D341Med (cell line): Measurements from ENCODE around the gene FETUB.

ENCODE experiments used
- DNase-seq: peaks from one replicate; pipeline ENCODE4 v3.0.0; 2012; ENCODE audit warnings: low spot score

FETUB gene

DNA sequence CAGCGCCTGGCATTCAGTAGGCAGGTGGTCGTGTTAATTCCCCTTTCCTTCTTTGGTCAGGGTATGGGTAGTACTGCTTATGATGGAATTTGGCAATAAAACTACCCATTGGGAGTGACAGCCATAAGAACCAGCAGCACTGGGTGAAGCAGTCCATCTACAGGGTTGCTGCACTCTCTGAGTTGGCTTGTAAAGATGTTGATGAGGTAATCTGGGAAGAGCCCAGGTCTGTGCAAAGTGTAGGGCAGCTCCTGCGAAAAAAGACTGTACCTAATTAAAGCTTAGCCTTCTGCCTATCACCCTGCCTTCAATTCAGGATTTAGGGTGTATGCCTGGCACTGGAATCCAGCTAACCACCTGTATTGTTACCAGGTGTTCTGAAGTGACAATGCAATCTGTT lies 4.7 kb upstream of the FETUB start:
- no peak for DNase-seq

DNA sequence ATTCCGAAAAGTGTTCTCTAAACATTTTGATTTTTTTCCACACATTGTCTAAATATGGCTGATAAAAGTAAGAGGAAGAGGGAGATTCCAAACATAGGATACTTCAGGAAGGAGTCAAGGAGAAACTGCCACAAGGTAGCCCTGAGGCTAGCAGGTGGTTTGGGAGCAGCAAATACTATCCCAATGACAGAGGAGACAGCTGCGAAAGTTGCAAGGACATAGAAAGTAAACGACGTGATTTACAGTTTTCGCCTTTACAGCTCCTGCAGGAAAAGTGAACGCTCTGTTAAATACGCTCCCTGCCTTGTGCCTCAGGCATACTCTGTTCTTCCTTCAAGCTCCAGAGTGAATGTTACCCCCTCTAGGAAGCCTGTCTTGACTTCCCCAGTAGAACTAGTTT lies 3.7 kb upstream of the FETUB start:
- DNase-seq: no peak

DNA sequence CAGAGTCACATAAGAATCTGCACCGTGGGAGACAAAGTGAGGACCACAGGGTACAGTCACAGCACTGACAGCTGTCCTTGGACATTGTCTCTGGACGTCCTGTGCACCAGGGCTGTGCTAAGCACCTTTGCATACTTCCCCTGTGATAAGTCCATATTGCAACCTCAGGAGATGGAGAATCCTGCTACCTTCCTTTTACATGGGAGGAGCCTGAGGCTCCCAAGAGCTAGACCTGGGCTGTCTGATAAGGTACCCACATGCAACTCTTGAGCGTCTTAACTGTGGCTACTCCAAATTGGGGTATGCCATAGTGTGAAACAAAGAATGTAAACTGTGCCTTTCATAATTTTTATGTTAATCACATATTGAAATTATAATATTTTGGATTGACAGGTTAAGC lies 2.5 kb upstream of the FETUB start:
- DNase-seq: no peak

DNA sequence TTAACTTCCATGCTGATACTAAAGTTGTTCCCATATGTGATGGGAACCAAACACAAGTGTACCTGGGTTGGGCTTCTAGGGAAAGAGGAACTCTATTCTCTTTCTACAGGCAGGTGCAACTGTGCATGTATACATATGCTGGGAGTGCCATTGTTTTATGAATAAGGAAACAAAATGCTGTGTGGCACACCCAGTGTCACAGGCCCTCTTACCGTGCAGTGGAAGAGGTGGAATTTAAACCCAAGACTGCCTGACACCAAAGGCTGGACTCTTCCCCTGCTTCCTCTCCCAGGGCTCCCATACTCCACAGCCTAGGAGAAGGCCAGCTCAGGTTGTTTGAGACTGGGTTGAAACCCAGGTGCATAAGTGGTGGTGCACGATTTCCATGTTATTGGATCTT lies 1.9 kb upstream of the FETUB start:
- DNase-seq: no peak

DNA sequence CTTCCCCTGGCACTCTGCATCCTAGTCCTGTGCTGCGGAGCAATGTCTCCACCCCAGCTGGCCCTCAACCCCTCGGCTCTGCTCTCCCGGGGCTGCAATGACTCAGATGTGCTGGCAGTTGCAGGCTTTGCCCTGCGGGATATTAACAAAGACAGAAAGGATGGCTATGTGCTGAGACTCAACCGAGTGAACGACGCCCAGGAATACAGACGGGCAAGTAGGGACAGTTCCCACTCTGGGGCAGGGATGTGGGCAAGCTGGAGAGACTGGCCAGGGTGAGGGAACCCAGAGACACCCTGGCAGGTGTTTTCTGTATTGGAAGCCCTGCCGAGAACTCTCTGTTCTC lies 247 bp downstream of the FETUB start:
- DNase-seq: no peak

DNA sequence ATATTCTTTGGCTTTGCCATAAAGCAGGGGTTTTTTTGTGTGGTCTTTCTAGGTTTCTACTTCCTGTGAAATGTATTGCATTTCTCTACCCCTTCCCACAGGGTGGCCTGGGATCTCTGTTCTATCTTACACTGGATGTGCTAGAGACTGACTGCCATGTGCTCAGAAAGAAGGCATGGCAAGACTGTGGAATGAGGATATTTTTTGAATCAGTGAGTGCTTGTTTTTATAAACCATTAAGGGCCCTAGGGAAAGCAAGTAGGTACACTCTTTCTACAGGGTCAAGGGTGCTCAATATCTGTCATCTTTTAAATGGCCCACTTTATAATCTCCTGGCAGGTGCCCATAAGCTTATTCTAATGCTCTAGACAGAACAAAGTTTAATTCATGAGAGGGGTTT lies 730 bp downstream of the FETUB start:
- no peak for DNase-seq

DNA sequence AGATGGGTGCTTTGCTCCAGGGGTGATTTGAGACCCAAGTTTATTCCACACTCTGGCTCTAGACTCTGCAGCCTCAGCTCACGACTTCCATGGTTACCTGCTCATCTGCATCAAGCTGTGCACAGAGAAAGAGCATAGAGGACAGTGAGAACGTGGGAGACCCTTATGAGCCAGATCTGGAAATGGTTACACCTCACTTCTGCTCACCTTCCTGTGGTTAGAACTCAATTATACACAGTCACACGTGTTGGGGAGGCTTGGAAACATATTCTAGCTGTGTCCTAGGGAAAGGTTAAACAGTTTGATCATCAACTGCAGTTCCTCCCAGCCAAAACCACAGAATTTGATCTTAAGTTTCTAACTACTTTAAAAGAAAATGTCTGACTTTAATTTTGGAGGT lies 1.8 kb downstream of the FETUB start:
- no peak for DNase-seq

DNA sequence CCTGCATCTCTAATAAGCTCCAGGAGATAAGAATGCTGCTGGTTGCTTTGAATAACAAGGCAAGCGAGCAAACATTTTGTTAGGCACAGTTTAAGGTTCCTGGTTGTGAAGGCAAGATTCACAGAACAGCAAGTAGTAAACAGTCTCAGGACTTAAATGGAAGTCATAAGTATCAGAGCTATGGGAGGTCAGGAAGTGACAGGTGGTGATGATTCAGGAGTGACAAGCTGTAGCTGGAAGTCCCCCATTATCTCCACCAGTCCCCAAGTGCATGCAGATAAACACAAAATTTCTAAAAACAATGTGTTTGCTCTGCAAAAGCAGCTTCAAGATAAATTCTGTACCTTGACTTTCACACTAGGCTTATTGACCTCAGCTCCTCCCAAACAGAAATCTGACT lies 3.3 kb downstream of the FETUB start:
- DNase-seq: no peak

DNA sequence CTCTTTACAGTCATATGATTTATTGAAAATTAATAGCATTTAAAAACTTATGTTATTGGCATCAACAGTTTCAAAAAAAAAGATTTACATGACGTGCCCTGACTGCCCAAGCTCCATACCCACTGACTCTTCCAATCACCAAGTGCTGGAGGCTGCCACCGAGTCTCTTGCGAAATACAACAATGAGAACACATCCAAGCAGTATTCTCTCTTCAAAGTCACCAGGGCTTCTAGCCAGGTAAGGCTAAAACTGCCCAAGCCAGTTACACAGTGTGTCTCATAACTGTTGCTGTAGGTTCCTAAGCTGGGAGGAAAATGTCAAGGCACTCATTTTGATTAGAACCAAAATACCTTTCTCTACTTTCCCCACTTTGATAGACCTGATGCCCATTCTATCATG lies 4.5 kb downstream of the FETUB start:
- DNase-seq: no peak

DNA sequence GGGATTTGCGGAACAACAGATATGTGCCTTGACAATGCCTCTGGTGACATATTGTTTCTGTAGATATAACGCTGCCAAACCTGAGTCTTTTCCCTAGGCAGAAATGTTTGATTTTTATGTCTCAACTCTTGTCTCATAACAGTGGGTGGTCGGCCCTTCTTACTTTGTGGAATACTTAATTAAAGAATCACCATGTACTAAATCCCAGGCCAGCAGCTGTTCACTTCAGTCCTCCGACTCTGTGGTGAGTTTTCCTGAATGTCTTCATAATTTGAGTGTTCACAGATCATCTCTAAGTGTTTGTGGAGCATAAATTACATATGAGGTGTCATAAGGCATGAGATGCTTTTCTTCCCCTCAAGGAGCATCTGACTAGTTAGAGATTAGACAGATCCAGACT lies 5.9 kb downstream of the FETUB start:
- no peak for DNase-seq

DNA sequence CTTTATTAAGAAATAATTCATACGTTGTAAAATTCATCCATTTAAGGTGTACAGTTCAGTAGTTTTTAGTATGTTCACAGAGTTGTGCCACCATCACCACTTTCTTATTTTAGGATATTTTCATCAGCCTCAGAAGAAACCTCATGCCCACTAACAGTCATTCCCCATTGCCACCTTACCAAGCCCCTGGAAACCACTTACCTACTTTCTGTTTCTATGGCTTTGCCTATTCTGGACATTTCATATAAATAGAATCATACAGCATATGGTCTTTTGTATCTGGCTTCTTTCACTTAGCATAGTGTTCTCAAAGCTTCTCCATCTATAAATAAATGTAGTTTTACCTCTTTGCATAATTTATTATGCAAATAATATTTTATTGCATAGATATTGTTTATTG lies 6.6 kb downstream of the FETUB start:
- no peak for DNase-seq

DNA sequence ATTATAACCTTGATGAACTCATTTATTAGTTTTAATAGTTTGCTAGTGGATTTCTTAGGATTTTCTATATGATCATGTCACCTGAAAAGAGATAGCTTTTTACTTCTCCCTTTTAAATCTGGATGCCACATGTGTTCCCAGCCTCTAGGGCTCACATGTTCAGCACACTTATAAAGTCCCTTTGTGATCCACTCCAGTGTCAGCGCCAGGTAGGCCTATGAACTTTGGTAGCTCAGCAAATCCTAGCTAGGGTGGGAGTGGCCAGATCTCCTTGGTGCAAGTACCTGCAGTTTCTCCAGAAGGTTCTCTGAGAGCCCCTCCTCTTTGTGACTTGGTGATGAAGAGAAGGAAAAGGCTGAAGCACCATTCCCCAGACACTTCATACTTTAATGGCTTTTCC lies 8.7 kb downstream of the FETUB start:
- no peak for DNase-seq

DNA sequence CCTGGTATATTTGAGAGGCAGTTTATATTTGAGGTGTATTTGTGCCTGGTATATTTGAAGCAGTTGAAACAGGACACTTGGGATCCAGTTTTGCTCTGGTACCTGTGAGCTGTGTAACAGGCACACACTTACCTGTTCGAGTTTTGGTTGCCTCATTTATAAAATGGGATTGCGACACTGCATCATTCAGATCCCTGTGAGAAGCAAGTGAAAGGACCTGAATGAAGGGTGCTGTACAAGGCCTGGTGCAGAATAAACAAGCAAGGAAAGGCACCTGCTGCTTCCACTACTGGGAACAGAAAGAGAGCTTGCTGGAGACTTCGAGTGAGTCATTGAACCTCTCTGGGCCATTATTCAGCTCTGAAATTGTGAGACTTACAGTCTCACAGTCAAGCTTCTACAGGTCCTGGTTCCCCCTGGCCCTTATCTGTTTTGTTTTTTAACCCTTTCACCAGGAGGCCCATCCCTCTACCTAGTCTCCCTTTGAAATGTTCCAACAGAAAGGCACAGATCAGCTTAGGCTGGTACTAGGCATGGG lies 11.5 kb downstream of the FETUB start:
- no peak for DNase-seq

DNA sequence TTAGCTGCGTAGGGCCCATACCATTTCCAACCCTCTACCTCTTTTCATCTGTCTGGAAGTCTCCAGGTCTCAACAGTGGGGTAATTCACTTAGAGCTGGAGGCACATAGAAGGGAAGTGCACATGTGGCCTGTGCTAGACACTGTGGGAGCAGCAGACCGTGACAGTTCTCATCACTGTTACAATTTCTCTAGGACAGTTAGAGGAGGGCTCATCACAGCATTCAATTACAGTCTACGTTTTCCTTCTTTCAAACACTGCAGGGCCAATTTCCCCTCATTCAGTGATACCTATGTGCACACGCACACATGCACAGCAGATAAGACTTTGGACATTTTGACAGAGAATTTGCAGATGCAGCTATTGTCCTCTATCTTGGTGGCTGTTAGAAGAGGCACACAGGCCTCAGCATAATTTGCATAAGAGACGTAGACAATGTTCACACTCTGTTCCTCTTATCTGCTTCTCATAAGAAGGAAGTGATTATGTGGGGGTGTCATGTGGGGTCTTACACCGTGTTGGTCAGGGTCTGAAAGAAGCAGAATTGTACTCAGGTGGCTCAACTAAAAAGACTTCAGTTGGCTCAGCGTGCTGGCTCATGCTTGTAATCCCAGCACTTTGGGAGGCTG lies 13.0 kb downstream of the FETUB start:
- no peak for DNase-seq

DNA sequence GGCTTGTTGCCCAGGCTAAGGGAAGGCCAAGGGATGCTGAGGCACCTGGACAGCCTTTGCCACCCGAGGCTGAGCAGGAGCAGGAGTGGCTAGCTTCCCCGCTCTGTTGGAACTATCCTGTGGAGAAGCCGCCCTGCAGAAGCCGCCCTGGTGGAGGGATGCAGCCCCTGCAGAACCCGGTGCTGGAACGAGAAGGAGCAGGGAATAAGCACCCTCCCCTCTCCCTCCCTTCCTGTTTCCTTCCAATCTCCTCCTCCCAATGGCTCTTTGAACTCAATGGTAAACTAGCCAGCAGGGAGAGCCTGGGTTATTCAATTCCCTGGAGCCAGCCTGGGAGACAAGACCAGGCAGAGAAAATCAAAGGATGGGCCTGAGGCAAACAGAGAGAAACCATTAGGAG lies 13.8 kb downstream of the FETUB start:
- DNase-seq: peak; percentile 49

DNA sequence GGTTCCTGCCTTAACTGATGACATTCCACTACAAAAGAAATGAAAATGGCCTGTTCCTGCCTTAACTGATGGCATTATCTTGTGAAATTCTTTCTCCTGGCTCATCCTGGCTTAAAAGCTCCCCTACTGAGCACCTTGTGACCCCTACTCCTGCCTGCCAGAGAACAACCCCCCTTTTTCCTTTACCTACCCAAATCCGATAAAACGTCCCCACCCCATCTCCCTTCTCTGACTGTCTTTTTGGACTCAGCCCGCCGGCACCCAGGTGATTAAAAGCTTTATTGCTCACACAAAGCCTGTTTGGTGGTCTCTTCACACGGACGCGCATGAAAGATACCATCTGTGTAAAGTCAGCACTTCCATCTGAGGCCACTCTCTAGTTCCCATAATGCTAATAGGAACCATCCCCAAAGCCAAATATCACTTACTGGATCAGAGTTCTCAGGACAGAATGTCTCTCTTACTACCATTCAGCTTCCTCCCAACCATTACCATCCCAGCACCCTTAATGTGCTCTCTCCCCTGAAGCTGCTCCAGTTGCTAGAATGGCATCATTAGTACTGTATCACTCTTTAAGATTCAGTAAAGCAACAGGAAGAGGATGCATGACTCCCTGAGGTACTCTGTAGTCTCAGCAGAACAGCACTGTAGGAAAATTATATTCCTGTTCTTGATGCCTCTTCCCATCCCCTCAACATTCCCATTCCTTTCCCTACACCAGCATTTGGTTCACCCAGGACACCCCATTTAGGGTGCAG lies 23.3 kb downstream of the FETUB start:
- DNase-seq: no peak

DNA sequence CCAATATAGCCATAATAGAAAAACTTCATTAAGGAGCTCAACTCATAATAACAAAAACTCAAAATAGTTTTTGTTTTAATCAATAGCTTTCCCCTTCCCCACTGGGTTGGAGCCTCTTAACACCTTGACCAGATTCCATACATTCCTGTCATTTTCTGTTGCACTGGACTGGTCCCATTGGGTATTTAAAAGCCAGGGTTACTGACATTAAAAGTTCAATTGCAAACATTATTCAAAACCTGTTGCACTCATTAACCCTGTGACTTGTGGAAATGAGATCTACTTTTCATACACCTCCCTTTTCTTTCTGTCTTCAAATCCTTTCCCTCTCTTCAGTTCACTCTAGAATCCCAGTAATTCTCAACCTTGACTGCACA lies 23.9 kb downstream of the FETUB start:
- DNase-seq: no peak

DNA sequence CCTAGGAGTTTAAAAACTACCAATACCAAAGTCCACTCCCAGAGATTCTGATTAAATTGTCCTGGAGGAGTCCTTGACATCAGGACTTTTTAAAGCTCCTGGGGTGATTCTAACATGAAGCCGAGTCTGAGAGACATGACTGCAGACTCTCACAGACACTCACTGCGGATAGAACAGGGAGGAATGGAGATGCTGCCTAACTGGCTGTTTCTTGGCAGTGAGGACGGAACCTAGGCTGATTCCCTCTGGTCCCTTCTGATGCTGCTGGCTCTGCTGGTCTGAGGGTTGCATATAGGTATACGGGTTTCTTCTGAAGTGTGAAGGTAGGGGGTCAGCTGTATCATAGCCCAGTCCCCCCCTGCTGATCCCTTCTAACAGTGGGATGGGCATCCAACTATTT lies 24.3 kb downstream of the FETUB start:
- no peak for DNase-seq

DNA sequence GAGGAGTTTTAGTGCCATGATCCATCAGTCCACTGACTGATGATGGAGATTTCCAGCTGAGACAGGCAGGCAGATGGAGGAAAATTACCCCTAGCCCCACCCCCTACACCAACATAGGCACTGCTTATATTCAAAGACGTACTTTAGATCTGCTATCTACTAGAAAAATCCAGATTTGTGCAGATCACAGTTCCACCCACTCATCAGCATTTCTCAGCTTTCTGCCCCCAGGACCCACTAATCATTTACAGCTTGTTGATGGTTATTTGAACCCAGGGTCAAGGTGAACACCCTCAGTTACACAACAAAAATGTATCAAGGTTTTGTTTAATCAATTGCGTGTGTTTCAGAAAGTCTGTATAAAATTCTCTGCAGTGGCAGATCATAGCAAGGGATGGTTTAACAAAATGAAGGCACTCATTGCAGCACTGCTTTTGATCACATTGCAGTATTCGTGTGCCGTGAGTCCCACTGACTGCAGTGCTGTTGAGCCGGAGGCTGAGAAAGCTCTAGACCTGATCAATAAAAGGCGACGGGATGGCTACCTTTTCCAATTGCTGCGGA lies 25.5 kb downstream of the FETUB start, which contains the start of gene HRG:
TSS of gene HRG (plus strand) at position 390 of the 564 bp plus-strand sequence. CDS start at position 408, 18 bp downstream.
- DNase-seq: no peak

DNA sequence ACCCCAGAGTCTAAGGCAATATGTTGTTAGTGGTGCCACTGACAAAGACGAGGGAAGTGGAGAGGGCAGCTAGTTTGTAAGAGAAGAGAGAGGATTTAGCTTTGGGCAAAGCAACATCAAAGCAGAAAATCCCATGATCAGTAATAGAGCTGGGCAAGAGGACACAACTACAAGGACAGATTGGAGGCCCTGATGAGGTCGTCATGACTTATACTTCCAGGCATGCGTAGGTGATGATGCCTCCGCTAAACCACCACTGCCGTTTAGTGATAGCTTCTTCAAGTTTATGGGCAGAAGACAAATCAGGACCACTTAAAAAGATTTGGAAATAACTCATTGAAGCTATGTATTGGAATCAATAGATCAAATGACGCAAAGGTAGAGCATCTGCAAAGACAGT lies 28.2 kb downstream of the FETUB start:
- DNase-seq: no peak

DNA sequence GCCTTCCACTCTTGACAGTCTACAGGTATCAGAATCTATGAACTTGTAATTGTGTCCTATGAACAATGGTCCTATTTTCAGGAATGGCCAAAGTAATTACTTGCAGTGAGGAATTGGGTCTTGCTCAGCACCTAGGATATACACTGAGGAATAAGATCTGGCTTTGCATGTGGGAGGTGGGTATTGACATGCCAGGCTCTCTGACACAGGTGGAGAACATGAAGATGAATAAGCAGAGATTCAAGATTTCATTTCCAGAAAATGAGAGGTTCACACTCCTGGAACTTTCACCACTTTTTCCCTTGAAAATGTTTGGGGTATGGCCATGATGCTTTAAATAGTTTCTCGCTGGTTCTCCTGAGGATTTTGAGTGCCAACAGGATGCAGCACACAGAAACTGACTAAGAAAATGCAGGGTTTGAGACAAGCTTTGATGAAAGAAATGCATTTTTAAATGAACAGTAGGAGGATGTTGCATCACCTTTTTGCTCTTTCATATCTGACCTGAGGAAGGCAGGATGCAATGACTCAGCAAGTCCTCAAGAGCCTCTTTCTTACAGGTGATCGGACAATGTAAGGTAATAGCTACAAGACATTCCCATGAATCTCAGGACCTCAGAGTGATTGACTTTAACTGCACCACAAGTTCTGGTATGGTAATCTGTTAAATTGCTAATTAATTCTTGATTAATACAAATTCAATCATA lies 29.3 kb downstream of the FETUB start:
- no peak for DNase-seq

DNA sequence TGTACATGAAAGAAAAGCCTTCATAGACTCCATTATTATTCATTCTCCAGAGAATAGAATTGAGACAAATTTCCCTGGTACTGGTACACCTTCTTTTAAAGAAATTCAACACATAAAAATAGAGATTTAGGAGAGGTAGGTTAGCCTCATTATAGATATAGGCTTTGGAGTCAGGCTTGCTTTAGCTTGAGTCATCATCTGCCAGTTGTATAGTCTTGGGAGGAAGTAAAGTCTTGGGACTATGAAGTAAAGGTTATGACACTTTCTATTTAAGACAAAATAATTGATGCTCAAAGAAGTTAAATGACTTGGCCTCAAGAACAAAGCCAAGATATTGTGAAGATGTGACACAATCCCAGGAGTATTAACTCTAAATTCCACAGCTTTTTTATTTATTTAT lies 30.0 kb downstream of the FETUB start:
- DNase-seq: no peak

DNA sequence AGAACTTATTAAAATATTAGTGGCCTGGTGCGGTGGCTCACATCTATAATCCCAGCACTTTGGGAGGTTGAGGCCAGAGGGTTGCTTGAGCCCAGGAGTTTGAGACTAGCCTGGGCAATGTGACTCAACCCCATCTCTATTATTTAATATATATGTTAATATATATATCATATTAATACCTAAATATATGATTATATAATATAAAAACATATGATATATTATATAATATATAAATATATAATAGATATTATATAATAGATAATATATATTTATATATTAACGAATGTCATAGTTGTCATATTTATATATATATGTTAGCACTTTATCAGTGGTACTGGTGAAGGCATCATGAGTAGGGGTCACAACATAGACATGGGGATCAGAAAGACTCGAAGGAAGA lies 30.9 kb downstream of the FETUB start:
- no peak for DNase-seq
